ENCODE measurements around the gene SLC17A8.
"Not testable (repeated sequence)": the region's sequence is repeated elsewhere in the genome, so short reads cannot be mapped to it uniquely, and the experiment has no call there.

DNA sequence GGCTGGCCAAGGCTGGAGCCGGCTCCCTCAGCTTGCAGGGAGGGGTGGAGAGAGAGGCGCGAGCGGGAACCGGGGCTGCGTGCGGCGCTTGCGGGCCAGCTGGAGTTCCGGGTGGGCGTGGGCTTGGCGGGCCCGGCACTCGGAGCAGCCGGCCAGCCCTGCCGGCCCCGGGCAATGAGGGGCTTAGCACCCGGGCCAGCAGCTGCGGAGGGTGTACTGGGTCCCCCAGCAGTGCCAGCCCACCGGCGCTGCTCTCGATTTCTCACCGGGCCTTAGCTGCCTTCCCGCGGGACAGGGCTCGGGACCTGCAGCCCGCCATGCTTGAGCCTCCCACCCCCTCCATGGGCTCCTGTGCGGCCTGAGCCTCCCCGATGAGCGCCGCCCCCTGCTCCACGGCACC lies 73.4 kb downstream of the SLC17A8 start:
- TF ChIP-seq, protein P1, sequence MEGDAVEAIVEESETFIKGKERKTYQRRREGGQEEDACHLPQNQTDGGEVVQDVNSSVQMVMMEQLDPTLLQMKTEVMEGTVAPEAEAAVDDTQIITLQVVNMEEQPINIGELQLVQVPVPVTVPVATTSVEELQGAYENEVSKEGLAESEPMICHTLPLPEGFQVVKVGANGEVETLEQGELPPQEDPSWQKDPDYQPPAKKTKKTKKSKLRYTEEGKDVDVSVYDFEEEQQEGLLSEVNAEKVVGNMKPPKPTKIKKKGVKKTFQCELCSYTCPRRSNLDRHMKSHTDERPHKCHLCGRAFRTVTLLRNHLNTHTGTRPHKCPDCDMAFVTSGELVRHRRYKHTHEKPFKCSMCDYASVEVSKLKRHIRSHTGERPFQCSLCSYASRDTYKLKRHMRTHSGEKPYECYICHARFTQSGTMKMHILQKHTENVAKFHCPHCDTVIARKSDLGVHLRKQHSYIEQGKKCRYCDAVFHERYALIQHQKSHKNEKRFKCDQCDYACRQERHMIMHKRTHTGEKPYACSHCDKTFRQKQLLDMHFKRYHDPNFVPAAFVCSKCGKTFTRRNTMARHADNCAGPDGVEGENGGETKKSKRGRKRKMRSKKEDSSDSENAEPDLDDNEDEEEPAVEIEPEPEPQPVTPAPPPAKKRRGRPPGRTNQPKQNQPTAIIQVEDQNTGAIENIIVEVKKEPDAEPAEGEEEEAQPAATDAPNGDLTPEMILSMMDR (IDR thresholded peaks at IDR 0.05; ENCODE audit: extremely low read depth in 1 of 2, insufficient read depth in 1 of 2, low read depth in 1 of 2, low read length in 2 of 2): not testable (repeated sequence)
- not testable (repeated sequence) for TF ChIP-seq POLR2A (IDR thresholded peaks at IDR 0.05; ENCODE audit: low read depth, low read length); JUN (IDR thresholded peaks at IDR 0.05; ENCODE audit: borderline replicate concordance, insufficient read depth, insufficient read length, low read depth); POLR2AphosphoS5 (IDR thresholded peaks at IDR 0.05; ENCODE audit: insufficient read depth, low read depth, low read length); EZH2 (IDR thresholded peaks at IDR 0.05; ENCODE audit: borderline replicate concordance, low read depth, low read length, severe bottlenecking); MYC (IDR thresholded peaks at IDR 0.05; ENCODE audit: low read depth, low read length); GATA2 (IDR thresholded peaks at IDR 0.05; ENCODE audit: insufficient read depth, insufficient read length, low read depth, low read length); FOS (IDR thresholded peaks at IDR 0.05; ENCODE audit: borderline replicate concordance, insufficient read depth, low read length)
- TF ChIP-seq, protein P2, sequence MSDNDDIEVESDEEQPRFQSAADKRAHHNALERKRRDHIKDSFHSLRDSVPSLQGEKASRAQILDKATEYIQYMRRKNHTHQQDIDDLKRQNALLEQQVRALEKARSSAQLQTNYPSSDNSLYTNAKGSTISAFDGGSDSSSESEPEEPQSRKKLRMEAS (IDR thresholded peaks at IDR 0.05; ENCODE audit: insufficient read depth, insufficient read length): not testable (repeated sequence)

Data from endothelial cell of umbilical vein (primary cell).